H9 (cell line): ENCODE data around the gene RAD23A. TPM values are rescaled to one million over a fixed set of nuclear protein-coding genes. Genes with fewer than 3 reads are reported as not detected.
A peak's percentile ranks its signal among the peaks of the same experiment; 100 is the strongest.

Experiments used
- DNase-seq: peaks from one replicate; pipeline ENCODE4 v3.0.0-alpha.2; 2017
- H2AFZ ChIP-seq: one replicate; pipeline ENCODE4 v1.6.1; 2013; ENCODE audit warnings: mild to moderate bottlenecking, low read length, control low read depth, moderate library complexity
- H2AK5ac ChIP-seq: 2 replicates; pipeline ENCODE4 v1.6.1; 2013; ENCODE audit warnings: low read length, control low read depth, mixed read lengths; ENCODE audit not compliant: insufficient read length
- H2BK120ac ChIP-seq: one replicate; pipeline ENCODE4 v1.6.1; 2013; ENCODE audit warnings: low read depth, mild to moderate bottlenecking, low read length, control low read depth, inconsistent platforms; ENCODE audit not compliant: poor library complexity, severe bottlenecking
- H2BK12ac ChIP-seq: 2 replicates; pipeline ENCODE4 v1.6.1; 2013; ENCODE audit warnings: low read length, control low read depth, mixed read lengths, low read depth; ENCODE audit not compliant: insufficient read length
- H2BK15ac ChIP-seq: 2 replicates; pipeline ENCODE4 v1.6.1; 2013; ENCODE audit warnings: low read depth, low read length, control low read depth
- H2BK20ac ChIP-seq: one replicate; pipeline ENCODE4 v1.6.1; 2013; ENCODE audit warnings: low read depth, mild to moderate bottlenecking, low read length, control low read depth, inconsistent platforms; ENCODE audit not compliant: poor library complexity, severe bottlenecking
- H2BK5ac ChIP-seq: 2 replicates; pipeline ENCODE4 v1.6.1; 2013; ENCODE audit warnings: low read length, control low read depth, mixed read lengths; ENCODE audit not compliant: insufficient read length
- H3K14ac ChIP-seq: 2 replicates; pipeline ENCODE4 v1.6.1; 2013; ENCODE audit warnings: low read length, control low read depth; ENCODE audit not compliant: insufficient read depth
- H3K18ac ChIP-seq: 2 replicates; pipeline ENCODE4 v1.6.1; 2013; ENCODE audit warnings: low read depth, mild to moderate bottlenecking, mixed read lengths, low read length, control low read depth; ENCODE audit not compliant: insufficient read length
- H3K23ac ChIP-seq: 2 replicates; pipeline ENCODE4 v1.6.1; 2013; ENCODE audit warnings: low read length, control low read depth, mixed read lengths, low read depth; ENCODE audit not compliant: insufficient read length
- H3K23me2 ChIP-seq: 2 replicates; pipeline ENCODE4 v1.6.1; 2013; ENCODE audit warnings: low read depth, mild to moderate bottlenecking, mixed read lengths, low read length, control low read depth; ENCODE audit not compliant: insufficient read length, poor library complexity, severe bottlenecking
- H3K27ac ChIP-seq: 2 replicates; pipeline ENCODE4 v1.5.1; 2013; ENCODE audit warnings: low read length, control low read depth, mixed read lengths, low read depth; ENCODE audit not compliant: insufficient read length
- H3K27me3 ChIP-seq: 2 replicates; pipeline ENCODE4 v1.6.1; 2013; ENCODE audit warnings: low read length, control low read depth, inconsistent platforms; ENCODE audit not compliant: insufficient read depth
- H3K4ac ChIP-seq: 2 replicates; pipeline ENCODE4 v1.6.1; 2013; ENCODE audit warnings: low read depth, mild to moderate bottlenecking, control low read depth, inconsistent platforms, low read length, moderate library complexity
- H3K4me1 ChIP-seq: 2 replicates; pipeline ENCODE4 v1.6.1; 2013; ENCODE audit warnings: low read length, control low read depth, inconsistent platforms; ENCODE audit not compliant: insufficient read depth
- H3K4me2 ChIP-seq: 2 replicates; pipeline ENCODE4 v1.6.1; 2013; ENCODE audit warnings: low read length, control low read depth, mixed read lengths; ENCODE audit not compliant: insufficient read length, insufficient read depth
- H3K56ac ChIP-seq: 2 replicates; pipeline ENCODE4 v1.6.1; 2013; ENCODE audit warnings: low read depth, mild to moderate bottlenecking, mixed read lengths, low read length, control low read depth; ENCODE audit not compliant: insufficient read length
- H3K79me1 ChIP-seq: 2 replicates; pipeline ENCODE4 v1.6.1; 2013; ENCODE audit warnings: low read depth, mild to moderate bottlenecking, moderate library complexity, low read length, control low read depth, inconsistent platforms; ENCODE audit not compliant: insufficient read depth, poor library complexity, severe bottlenecking
- H3K79me2 ChIP-seq: 2 replicates; pipeline ENCODE4 v1.6.1; 2013; ENCODE audit warnings: low read length, control low read depth, inconsistent platforms; ENCODE audit not compliant: insufficient read depth
- H3K9ac ChIP-seq: 2 replicates; pipeline ENCODE4 v1.6.1; 2013; ENCODE audit warnings: low read length, control low read depth, mixed read lengths; ENCODE audit not compliant: insufficient read length; ENCODE audit errors: extremely low read depth
- H3K9me3 ChIP-seq: one replicate; pipeline ENCODE4 v1.6.1; 2013; ENCODE audit warnings: low read depth, low read length, inconsistent platforms; ENCODE audit not compliant: control insufficient read depth
- H3T11ph ChIP-seq: one replicate; pipeline ENCODE4 v1.6.1; 2013; ENCODE audit warnings: mild to moderate bottlenecking, low read length, control low read depth, inconsistent platforms
- H4K20me1 ChIP-seq: one replicate; pipeline ENCODE4 v1.6.1; 2013; ENCODE audit not compliant: control insufficient read depth, insufficient read length, insufficient read depth
- H4K5ac ChIP-seq: 2 replicates; pipeline ENCODE4 v1.6.1; 2013; ENCODE audit warnings: low read depth, mild to moderate bottlenecking, mixed read lengths, low read length, control low read depth; ENCODE audit not compliant: insufficient read length
- H4K8ac ChIP-seq: replicated peaks from 2 replicates; pipeline ENCODE4 v1.6.1; 2013; ENCODE audit warnings: low read length, control low read depth, mixed read lengths, low read depth; ENCODE audit not compliant: insufficient read length
- H4K91ac ChIP-seq: 2 replicates; pipeline ENCODE4 v1.6.1; 2013; ENCODE audit warnings: low read depth, mild to moderate bottlenecking, moderate library complexity, mixed read lengths, low read length, control low read depth; ENCODE audit not compliant: insufficient read length
- H3K27ac Mint-ChIP-seq, 3 experiments: 2 replicates in 2 of 3; 3 replicates in 1 of 3; pipeline ENCODE4 v1.8.0; 2020 to 2021; ENCODE audit warnings: mixed read lengths in 3 of 3, mild to moderate bottlenecking in 1 of 3, moderate library complexity in 1 of 3
- H3K27me3 Mint-ChIP-seq: 2 replicates; pipeline ENCODE4 v1.8.0; 2021; ENCODE audit warnings: low read depth, mild to moderate bottlenecking, moderate library complexity, mixed read lengths
- H3K36me3 Mint-ChIP-seq, 3 experiments: 2 replicates in 2 of 3; 3 replicates in 1 of 3; pipeline ENCODE4 v1.8.0; 2020 to 2021; ENCODE audit warnings: low read depth in 3 of 3, mixed read lengths in 3 of 3; ENCODE audit not compliant: insufficient read depth in 1 of 3
- H3K4me1 Mint-ChIP-seq, 2 experiments: 2 replicates each; pipeline ENCODE4 v1.8.0; 2020; ENCODE audit warnings: mixed read lengths in 2 of 2
- H3K4me3 Mint-ChIP-seq, 2 experiments: 2 replicates in 1 of 2; 3 replicates in 1 of 2; pipeline ENCODE4 v1.8.0; 2020 to 2021; ENCODE audit warnings: mild to moderate bottlenecking in 2 of 2, mixed read lengths in 2 of 2, moderate library complexity in 1 of 2
- H3K9me3 Mint-ChIP-seq, 2 experiments: 2 replicates in 1 of 2; 3 replicates in 1 of 2; pipeline ENCODE4 v1.8.0; 2020; ENCODE audit warnings: mild to moderate bottlenecking in 2 of 2, mixed read lengths in 2 of 2, moderate library complexity in 1 of 2
- WGBS: extraction: QIAGEN DNeasy Blood & Tissue Kit; methylation state at CpG from one replicate; pipeline ENCODE4 v1.1.7; 2013; ENCODE audit warnings: missing lambda C conversion rate, low lambda C conversion rate, mixed read lengths; ENCODE audit not compliant: insufficient read length; ENCODE audit errors: extremely low coverage; 5-methylcytosine and 5-hydroxymethylcytosine counted together
- total RNA-seq: library from RNA; stranded (reverse); gene quantifications from 2 replicates; pipeline ENCODE4 v1.2.1, GENCODE V29; 2021
- TF ChIP-seq, protein P1 (sequence below): fragments of 200-600 bp; sonication (generic); conservative IDR thresholded peaks from 3 replicates; pipeline ENCODE4 v1.8.0; 2021; ENCODE audit warnings: antibody characterized with exemption, mild to moderate bottlenecking

The RAD23A gene
- total RNA-seq, 1 experiment from 2014 or later: 62.2 TPM

DNA sequence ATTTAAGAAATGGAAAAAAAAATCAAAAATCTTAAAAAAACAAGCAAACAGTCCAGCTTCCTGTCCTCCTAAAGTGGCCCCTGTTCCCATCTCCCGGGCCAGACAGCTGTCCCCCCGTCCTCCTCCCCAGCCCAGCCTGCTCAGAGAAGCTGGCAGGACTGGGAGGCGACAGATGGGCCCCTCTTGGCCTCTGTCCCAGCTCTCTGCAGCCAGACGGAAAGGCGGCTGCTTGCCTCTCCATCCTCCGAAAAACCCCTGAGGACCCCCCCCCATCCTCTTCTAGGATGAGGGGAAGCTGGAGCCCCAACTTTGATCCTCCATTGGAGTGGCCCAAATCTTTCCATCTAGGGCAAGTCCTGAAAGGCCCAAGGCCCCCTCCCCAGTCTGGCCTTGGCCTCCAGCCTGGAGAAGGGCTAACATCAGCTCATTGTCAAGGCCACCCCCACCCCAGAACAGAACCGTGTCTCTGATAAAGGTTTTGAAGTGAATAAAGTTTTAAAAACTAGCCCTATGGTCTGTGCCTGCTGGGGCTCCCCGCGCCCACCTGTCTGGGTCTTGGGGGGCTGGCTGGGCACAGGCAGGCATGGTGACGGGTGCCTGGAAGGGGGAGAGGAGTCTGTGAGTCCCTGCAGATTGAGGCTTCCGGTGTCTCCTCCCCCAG is 7.6 kb downstream of the RAD23A start:
- no peak overlapping the region for H3K4ac ChIP-seq
- H3K27ac ChIP-seq: no peak overlapping the region
- no peak overlapping the region for H2AK5ac ChIP-seq
- no peaks in the 10 kb centered on the region for H3K9me3 ChIP-seq
- peaks cover 42 to 72% (median 67%) of the 10 kb centered on the region in 3 experiments for H3K36me3 Mint-ChIP-seq
- no peaks in the 10 kb centered on the region for H3K27me3 Mint-ChIP-seq
- no peak overlapping the region for H2BK5ac ChIP-seq
- H3K79me2 ChIP-seq: peaks cover 7% of the 10 kb centered on the region; the same call in 1 of the 2 replicates
- TF ChIP-seq, protein P1, sequence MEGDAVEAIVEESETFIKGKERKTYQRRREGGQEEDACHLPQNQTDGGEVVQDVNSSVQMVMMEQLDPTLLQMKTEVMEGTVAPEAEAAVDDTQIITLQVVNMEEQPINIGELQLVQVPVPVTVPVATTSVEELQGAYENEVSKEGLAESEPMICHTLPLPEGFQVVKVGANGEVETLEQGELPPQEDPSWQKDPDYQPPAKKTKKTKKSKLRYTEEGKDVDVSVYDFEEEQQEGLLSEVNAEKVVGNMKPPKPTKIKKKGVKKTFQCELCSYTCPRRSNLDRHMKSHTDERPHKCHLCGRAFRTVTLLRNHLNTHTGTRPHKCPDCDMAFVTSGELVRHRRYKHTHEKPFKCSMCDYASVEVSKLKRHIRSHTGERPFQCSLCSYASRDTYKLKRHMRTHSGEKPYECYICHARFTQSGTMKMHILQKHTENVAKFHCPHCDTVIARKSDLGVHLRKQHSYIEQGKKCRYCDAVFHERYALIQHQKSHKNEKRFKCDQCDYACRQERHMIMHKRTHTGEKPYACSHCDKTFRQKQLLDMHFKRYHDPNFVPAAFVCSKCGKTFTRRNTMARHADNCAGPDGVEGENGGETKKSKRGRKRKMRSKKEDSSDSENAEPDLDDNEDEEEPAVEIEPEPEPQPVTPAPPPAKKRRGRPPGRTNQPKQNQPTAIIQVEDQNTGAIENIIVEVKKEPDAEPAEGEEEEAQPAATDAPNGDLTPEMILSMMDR: no peak
- no peak overlapping the region for H3K14ac ChIP-seq
- no peak overlapping the region for H2BK120ac ChIP-seq
- no peak overlapping the region for H3K4me2 ChIP-seq
- H3T11ph ChIP-seq: no peak overlapping the region
- no peak overlapping the region for H4K5ac ChIP-seq
- WGBS: no CpG with 5 or more reads among the region's 11 CpGs
- H3K23me2 ChIP-seq: peaks cover 3% of the 10 kb centered on the region
- no peak for DNase-seq
- H4K91ac ChIP-seq: no peak overlapping the region
- H4K20me1 ChIP-seq: no peaks in the 10 kb centered on the region
- no peaks in the 10 kb centered on the region for H3K27me3 ChIP-seq
- peaks cover 21 to 36% of the 10 kb centered on the region in 2 experiments for H3K4me1 Mint-ChIP-seq
- H3K27ac Mint-ChIP-seq: peak overlapping the region in 2 of 3 experiments; percentile 31 to 72; a peak in 2 of 7 replicates
- H2BK12ac ChIP-seq: no peak overlapping the region
- no peak overlapping the region for H2AFZ ChIP-seq
- H3K9ac ChIP-seq: no peak overlapping the region
- no peak overlapping the region for H3K56ac ChIP-seq
- no peak overlapping the region for H4K8ac ChIP-seq
- peaks cover 5% of the 10 kb centered on the region for H3K79me1 ChIP-seq
- no peaks in the 10 kb centered on the region; a peak in 1 of 5 replicates for H3K9me3 Mint-ChIP-seq
- H3K4me1 ChIP-seq: no peaks in the 10 kb centered on the region; the same call in 1 of the 2 replicates
- no peak overlapping the region for H2BK20ac ChIP-seq
- no peak overlapping the region for H3K23ac ChIP-seq
- H3K18ac ChIP-seq: no peak overlapping the region
- no peak overlapping the region for H3K4me3 Mint-ChIP-seq
- no peak overlapping the region for H2BK15ac ChIP-seq
